Sigmoid colon (tissue), 4 donors: ENCODE measurements around the gene AP3M1.

Experiments
- EP300 ChIP-seq, 4 donors: sonication (generic); formaldehyde crosslinking; IDR thresholded peaks; one replicate each; pipeline ENCODE4 v1.6.1; 2017; ENCODE audit warnings: antibody characterized with exemption in 4 of 4
- POLR2A ChIP-seq, 2 donors: fragments of 450-650 bp; IDR thresholded peaks; one replicate each; pipeline ENCODE4 v1.6.1; 2016; ENCODE audit warnings: antibody characterized with exemption in 2 of 2, mild to moderate bottlenecking in 2 of 2, moderate library complexity in 2 of 2

GRCh38 chr10:74097776-74098175 lies 52.9 kb downstream of the AP3M1 start:
- no peak for TF ChIP-seq EP300 (IDR thresholded peaks at IDR 0.05)
- no peak for TF ChIP-seq POLR2A (IDR thresholded peaks at IDR 0.05)
